Measurements from ENCODE around the gene PSTPIP2. TPM values are rescaled to one million over a fixed set of nuclear protein-coding genes. Genes with fewer than 3 reads are reported as not detected.

The PSTPIP2 gene
- total and polyA plus RNA-seq, 2 of the 8 experiments (the other 6 are each of a cell fraction or from before 2014, with no cell fraction given), result 1.8 to 2.4 TPM

GRCh38 chr18:46073474-46074331 lies 1.6 kb upstream of the PSTPIP2 start:
- H3K4me1 ChIP-seq (replicated peaks in 1 of 4; ENCODE audit: control insufficient read depth in 3 of 4, insufficient read depth in 4 of 4, low read length in 3 of 4), result peaks cover 0 to 6% (median 0%) of the 10 kb centered on the region in 4 experiments; a peak in 2 of 7 replicates
- H3K56ac ChIP-seq (replicated peaks; ENCODE audit: insufficient read length, low read depth, low read length), result no peak overlapping the region
- no peak overlapping the region for H3K4ac ChIP-seq (replicated peaks; ENCODE audit: insufficient read length, low read depth, low read length)
- H3K9me3 ChIP-seq (ENCODE audit: insufficient read depth in 2 of 2, low read depth in 1 of 2, low read length in 1 of 2), result no peaks in the 10 kb centered on the region
- H2BK20ac ChIP-seq (ENCODE audit: low read length), result no peak overlapping the region
- ChIA-PET POLR2A (ENCODE audit: partially characterized antibody) (interaction anchor here (0.6 to 2.3 kb wide), 7 partner anchors 8 to 145 kb away, joined by 3 to 7 read pairs (median 4); partner anchors contain the start of gene HAUS1), CTCF (ENCODE audit: partially characterized antibody) (interaction anchor here (0.5 to 4.1 kb wide), 64 partner anchors 10 to 796 kb away, joined by 3 to 27 read pairs (median 4); no protein-coding TSS in a partner anchor)
- no peak overlapping the region for H3K4me3 ChIP-seq (ENCODE audit: extremely low read depth in 1 of 4, insufficient read depth in 2 of 4, low read depth in 3 of 4, low read length in 4 of 4)
- no peak overlapping the region for H2BK15ac ChIP-seq (ENCODE audit: low read length)
- H3K27ac ChIP-seq (ENCODE audit: low read depth, low read length), result no peak overlapping the region
- no peak overlapping the region for H2BK12ac ChIP-seq (ENCODE audit: low read depth, low read length)
- H2BK120ac ChIP-seq (replicated peaks; ENCODE audit: low read depth, low read length), result no peak overlapping the region
- H3K23ac ChIP-seq (ENCODE audit: insufficient read length), result no peak overlapping the region
- WGBS, 2 experiments (ENCODE audit: extremely low coverage in 1 of 2, insufficient coverage in 1 of 2, insufficient read length in 1 of 2, insufficient replicate concordance in 2 of 2, low coverage in 1 of 2, low lambda C conversion rate in 2 of 2, missing lambda C conversion rate in 1 of 2), result 32% methylated on average over 9 of the region's 9 CpGs; no CpG with 5 or more reads in 1 of the 2 experiments
- peaks cover 4 to 31% (median 28%) of the 10 kb centered on the region in 4 experiments for H3K27me3 ChIP-seq (replicated peaks in 1 of 4; ENCODE audit: control insufficient read depth in 3 of 4, extremely low read depth in 1 of 4, insufficient read depth in 3 of 4, low read length in 3 of 4)
- no peak overlapping the region for H3K18ac ChIP-seq (ENCODE audit: extremely low read depth, low read length)
- H4K5ac ChIP-seq (ENCODE audit: insufficient read length, low read depth, low read length), result no peak overlapping the region
- H4K91ac ChIP-seq (replicated peaks; ENCODE audit: insufficient read length, low read length), result no peak overlapping the region
- peaks cover 0 to 10% (median 0%) of the 10 kb centered on the region in 4 experiments; a peak in 2 of 8 replicates for H3K36me3 ChIP-seq (ENCODE audit: control insufficient read depth in 2 of 4, insufficient read depth in 4 of 4, low read length in 3 of 4)
- H3K14ac ChIP-seq (ENCODE audit: insufficient read length), result no peak overlapping the region
- no peaks in the 10 kb centered on the region for H3K79me2 ChIP-seq (ENCODE audit: control insufficient read depth in 1 of 2, insufficient read depth in 2 of 2, low read length in 2 of 2)
- no peak overlapping the region for H2AFZ ChIP-seq (ENCODE audit: low read length)
- H2AK5ac ChIP-seq (ENCODE audit: low read depth, low read length), result no peak overlapping the region
- peak in 1 of 2 experiments; percentile 61 for DNase-seq (ENCODE audit: low read depth in 1 of 2, low spot score in 2 of 2)
- no peaks in the 10 kb centered on the region for H3K79me1 ChIP-seq (ENCODE audit: low read depth, low read length)
- peaks cover 0 to 3% of the 10 kb centered on the region in 2 experiments for H4K20me1 ChIP-seq (replicated peaks in 1 of 2; ENCODE audit: control insufficient read depth in 1 of 2, insufficient read depth in 2 of 2, low read length in 2 of 2)
- peak; percentile 19 to 55 (median 54) for TF ChIP-seq CTCF (IDR thresholded peaks at IDR 0.05; ENCODE audit: control extremely low read depth in 1 of 3, insufficient read depth in 1 of 3, low read depth in 1 of 3, low read length in 3 of 3)
- no peak for TF ChIP-seq TAF1 (IDR thresholded peaks at IDR 0.05; ENCODE audit: low read depth, low read length)
- peak; percentile 82 for TF ChIP-seq RAD21 (IDR thresholded peaks at IDR 0.05 in 1 of 2, conservative IDR thresholded peaks at IDR 0.05 in 1 of 2; ENCODE audit: low read depth in 2 of 2, low read length in 2 of 2)
- H4K8ac ChIP-seq (ENCODE audit: extremely low read depth, insufficient read depth, low read length), result no peak overlapping the region
- H3K9ac ChIP-seq (replicated peaks in 1 of 4; ENCODE audit: extremely low read depth in 1 of 4, low read depth in 3 of 4, low read length in 3 of 4), result no peak overlapping the region
- H3K4me2 ChIP-seq (ENCODE audit: insufficient read depth in 1 of 2, low read depth in 2 of 2, low read length in 2 of 2), result peak overlapping the region in 1 of 2 experiments; percentile 10; a peak in 1 of 4 replicates
- no peak overlapping the region for H2BK5ac ChIP-seq (ENCODE audit: low read depth, low read length)
- peaks cover 11% of the 10 kb centered on the region; the same call in 1 of the 2 replicates for H3K23me2 ChIP-seq (ENCODE audit: low read depth, low read length)
- peak; percentile 97 for FAIRE-seq
